Measurements from ENCODE around the gene TPI1.

- no peak for TF ChIP-seq CTCF (IDR thresholded peaks at IDR 0.05; ENCODE audit: low read depth, low read length, poor library complexity, severe bottlenecking)
- no peak for TF ChIP-seq EZH2phosphoT487 (IDR thresholded peaks at IDR 0.05; ENCODE audit: borderline replicate concordance, low read length)
These were observed 20.9 kb upstream of the TPI1 start for GRCh38 chr12:6846316-6846869.

Data from DOHH2 (cell line).